OCI-LY7 (cell line): ENCODE results near the gene ANKRD22.

ENCODE experiments used
- EZH2phosphoT487 ChIP-seq: fragments of 200-600 bp; sonication (generic); IDR thresholded peaks from 2 replicates; pipeline ENCODE4 v1.6.1; 2018; ENCODE audit warnings: low read depth, borderline replicate concordance, mild to moderate bottlenecking, mixed run types, antibody characterized with exemption, low read length, moderate library complexity, mixed read lengths
- TF ChIP-seq, protein P1 (sequence below): fragments of 200-600 bp; sonication (generic); conservative IDR thresholded peaks from 2 replicates; pipeline ENCODE4 v1.5.1; 2014; ENCODE audit warnings: mild to moderate bottlenecking, antibody characterized with exemption, low read length, moderate library complexity, mixed read lengths

GRCh38 chr10:88852327-88852726 lies 683 bp upstream of the ANKRD22 start:
- TF ChIP-seq, protein P1, sequence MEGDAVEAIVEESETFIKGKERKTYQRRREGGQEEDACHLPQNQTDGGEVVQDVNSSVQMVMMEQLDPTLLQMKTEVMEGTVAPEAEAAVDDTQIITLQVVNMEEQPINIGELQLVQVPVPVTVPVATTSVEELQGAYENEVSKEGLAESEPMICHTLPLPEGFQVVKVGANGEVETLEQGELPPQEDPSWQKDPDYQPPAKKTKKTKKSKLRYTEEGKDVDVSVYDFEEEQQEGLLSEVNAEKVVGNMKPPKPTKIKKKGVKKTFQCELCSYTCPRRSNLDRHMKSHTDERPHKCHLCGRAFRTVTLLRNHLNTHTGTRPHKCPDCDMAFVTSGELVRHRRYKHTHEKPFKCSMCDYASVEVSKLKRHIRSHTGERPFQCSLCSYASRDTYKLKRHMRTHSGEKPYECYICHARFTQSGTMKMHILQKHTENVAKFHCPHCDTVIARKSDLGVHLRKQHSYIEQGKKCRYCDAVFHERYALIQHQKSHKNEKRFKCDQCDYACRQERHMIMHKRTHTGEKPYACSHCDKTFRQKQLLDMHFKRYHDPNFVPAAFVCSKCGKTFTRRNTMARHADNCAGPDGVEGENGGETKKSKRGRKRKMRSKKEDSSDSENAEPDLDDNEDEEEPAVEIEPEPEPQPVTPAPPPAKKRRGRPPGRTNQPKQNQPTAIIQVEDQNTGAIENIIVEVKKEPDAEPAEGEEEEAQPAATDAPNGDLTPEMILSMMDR: no peak
- TF ChIP-seq EZH2phosphoT487: no peak
